Measurements from ENCODE around the gene LRRC8B. TPM values are rescaled to one million over a fixed set of nuclear protein-coding genes. Genes with fewer than 3 reads are reported as not detected.

The LRRC8B gene
- 10 to 100 TPM; 12.2 to 16.3 (median 13.8) TPM for total RNA-seq

DNA sequence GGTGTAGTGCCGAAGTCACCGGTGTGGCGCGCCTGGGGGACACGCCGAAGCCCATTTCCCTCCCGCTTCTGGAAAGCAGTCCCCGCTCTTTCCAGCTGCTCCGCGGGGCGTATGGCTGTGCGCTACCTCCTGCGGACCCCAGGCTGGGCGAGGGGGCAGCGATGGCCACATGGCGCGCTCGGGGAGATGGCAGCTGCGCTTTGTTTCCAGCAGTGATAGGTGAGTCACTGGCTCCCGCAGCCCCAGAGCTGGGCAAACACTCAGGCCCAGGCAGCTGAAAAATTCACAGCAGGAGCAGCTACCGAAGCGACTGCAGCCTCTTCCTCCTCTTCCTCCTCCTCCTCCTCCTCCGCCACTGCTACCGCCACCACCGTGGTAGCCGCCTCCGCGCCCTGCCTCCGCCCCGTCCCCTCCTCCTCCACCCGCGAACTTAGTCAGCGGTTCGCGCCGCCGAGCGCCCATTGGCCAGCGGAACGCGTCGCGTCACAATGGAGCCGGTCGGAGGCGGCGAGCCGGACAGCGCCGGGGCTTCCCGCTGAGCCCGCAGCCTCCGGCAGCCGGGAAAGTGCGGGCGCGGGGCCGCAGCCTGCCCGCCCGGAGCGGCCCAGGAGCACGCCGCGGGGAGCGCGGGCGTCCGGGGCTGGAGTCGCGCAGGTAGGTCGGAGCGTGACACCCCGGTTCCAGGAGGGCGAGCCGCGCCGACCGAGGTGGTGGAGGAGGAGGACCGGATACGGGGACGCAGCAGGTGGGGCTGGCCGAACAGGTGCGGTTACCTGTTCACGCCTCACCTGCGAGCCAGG, at the start of gene LRRC8B:
TSS of gene LRRC8B (plus strand) at position 461 of the 800 bp plus-strand sequence. CDS start 57,822 bp downstream, outside the sequence.
- TF ChIP-seq, protein P1, sequence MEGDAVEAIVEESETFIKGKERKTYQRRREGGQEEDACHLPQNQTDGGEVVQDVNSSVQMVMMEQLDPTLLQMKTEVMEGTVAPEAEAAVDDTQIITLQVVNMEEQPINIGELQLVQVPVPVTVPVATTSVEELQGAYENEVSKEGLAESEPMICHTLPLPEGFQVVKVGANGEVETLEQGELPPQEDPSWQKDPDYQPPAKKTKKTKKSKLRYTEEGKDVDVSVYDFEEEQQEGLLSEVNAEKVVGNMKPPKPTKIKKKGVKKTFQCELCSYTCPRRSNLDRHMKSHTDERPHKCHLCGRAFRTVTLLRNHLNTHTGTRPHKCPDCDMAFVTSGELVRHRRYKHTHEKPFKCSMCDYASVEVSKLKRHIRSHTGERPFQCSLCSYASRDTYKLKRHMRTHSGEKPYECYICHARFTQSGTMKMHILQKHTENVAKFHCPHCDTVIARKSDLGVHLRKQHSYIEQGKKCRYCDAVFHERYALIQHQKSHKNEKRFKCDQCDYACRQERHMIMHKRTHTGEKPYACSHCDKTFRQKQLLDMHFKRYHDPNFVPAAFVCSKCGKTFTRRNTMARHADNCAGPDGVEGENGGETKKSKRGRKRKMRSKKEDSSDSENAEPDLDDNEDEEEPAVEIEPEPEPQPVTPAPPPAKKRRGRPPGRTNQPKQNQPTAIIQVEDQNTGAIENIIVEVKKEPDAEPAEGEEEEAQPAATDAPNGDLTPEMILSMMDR (IDR thresholded peaks at IDR 0.05; ENCODE audit: low read depth), result no peak

DNA sequence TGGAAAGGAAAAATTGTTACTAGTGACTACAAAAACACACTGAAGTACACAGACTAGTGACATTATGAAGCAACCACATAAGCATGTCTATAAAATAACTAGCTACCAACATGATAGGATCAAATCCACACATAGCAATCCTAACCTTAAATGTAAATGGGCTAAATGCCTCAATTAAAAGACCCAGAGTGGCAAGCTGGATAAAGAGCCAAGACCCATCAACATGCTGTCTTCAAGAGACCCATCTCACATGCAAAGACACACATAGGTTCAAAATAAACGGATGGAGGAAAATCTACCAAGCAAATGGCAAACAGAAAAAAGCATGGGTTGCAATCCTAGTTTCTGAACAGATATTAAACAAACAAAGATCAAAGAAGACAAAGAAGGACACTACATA, 49.4 kb upstream of the LRRC8B start:
- TF ChIP-seq, protein P1 (IDR thresholded peaks at IDR 0.05; ENCODE audit: low read depth), result no peak

- TF ChIP-seq, protein P1 (IDR thresholded peaks at IDR 0.05; ENCODE audit: low read depth), result no peak
Observed at GRCh38 chr1:89476072-89476471, 48.6 kb upstream of the LRRC8B start.

DNA sequence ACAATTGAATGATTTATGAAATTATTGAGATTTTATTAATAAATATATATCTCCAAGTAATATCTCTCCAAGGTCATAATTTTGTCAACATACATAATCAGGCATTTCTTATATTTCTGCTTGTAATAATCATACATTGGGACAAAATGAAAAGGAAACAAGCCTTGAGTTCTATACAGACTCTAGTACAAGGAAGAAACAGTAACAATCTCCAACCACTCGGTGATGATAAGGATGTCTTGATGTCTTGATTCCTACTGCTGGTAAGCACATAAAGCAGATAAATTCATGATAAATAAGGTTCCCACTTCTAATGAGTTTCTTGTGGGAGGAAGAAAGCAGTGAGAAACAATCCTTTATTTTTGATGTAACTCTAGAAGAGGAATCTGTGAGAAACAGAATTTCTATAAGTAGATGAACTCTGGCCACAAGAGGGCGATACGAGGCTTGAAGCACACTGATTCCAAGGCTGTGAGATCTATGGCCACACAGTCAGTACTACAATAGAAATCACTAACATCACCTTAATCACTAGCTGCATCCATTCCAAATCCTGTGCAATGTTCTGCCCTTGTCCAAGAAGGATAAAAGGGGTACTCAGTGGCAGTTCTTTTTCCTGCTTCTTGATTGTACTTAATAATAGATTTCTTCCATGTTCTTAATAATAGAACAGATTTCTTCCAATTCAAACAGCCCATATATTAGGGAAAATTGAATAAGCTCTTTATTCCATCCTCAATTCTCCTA, 41.4 kb upstream of the LRRC8B start:
- TF ChIP-seq, protein P1 (IDR thresholded peaks at IDR 0.05; ENCODE audit: low read depth), result no peak

GRCh38 chr1:89483757-89484077, 40.9 kb upstream of the LRRC8B start:
- TF ChIP-seq, protein P1 (IDR thresholded peaks at IDR 0.05; ENCODE audit: low read depth), result no peak

GRCh38 chr1:89484092-89485038, 40.3 kb upstream of the LRRC8B start:
- TF ChIP-seq, protein P1 (IDR thresholded peaks at IDR 0.05; ENCODE audit: low read depth), result no peak

Measured in subcutaneous adipose tissue (tissue), 4 donors.